Glutamatergic neuron (in vitro differentiated cells): ENCODE results near the gene TCFL5. TPM values are rescaled to one million over a fixed set of nuclear protein-coding genes. Genes with fewer than 3 reads are reported as not detected.

ENCODE experiments used
- DNase-seq: peaks from one replicate; pipeline ENCODE4 v3.0.0; 2022
- H3K27ac Mint-ChIP-seq: one replicate; pipeline ENCODE4 v1.8.0; 2020; ENCODE audit warnings: mild to moderate bottlenecking, mixed read lengths, inconsistent platforms; ENCODE audit not compliant: unreplicated experiment
- H3K27me3 Mint-ChIP-seq: one replicate; pipeline ENCODE4 v1.8.0; 2020; ENCODE audit warnings: mild to moderate bottlenecking, moderate library complexity, mixed read lengths, inconsistent platforms; ENCODE audit not compliant: unreplicated experiment
- H3K36me3 Mint-ChIP-seq: one replicate; pipeline ENCODE4 v1.8.0; 2020; ENCODE audit warnings: mild to moderate bottlenecking, mixed read lengths, inconsistent platforms; ENCODE audit not compliant: unreplicated experiment
- H3K4me1 Mint-ChIP-seq: one replicate; pipeline ENCODE4 v1.8.0; 2020; ENCODE audit warnings: mild to moderate bottlenecking, low read depth, mixed read lengths, inconsistent platforms; ENCODE audit not compliant: unreplicated experiment
- H3K4me3 Mint-ChIP-seq: one replicate; pipeline ENCODE4 v1.8.0; 2020; ENCODE audit warnings: mild to moderate bottlenecking, mixed read lengths, inconsistent platforms; ENCODE audit not compliant: unreplicated experiment
- H3K9me3 Mint-ChIP-seq: one replicate; pipeline ENCODE4 v1.8.0; 2020; ENCODE audit warnings: mild to moderate bottlenecking, moderate library complexity, mixed read lengths, inconsistent platforms; ENCODE audit not compliant: unreplicated experiment
- total RNA-seq: library from RNA; stranded (reverse); fragmentation: NEBNext Ultra II Directional; extraction: Animal tissue kit (Norgen Biotek cat#: 25700); gene quantifications from one replicate; pipeline ENCODE4 v1.2.1, GENCODE V29; 2021; ENCODE audit not compliant: unreplicated experiment
- TF ChIP-seq, protein P1 (sequence below): fragments of 200-600 bp; sonication (generic); IDR thresholded peaks from one replicate; pipeline ENCODE4 v1.5.0; 2021; ENCODE audit not compliant: partially characterized antibody, unreplicated experiment

Gene TCFL5
- total RNA-seq, 1 donor from 2014 or later, result 12.6 TPM

- H3K9me3 Mint-ChIP-seq, result peaks cover 14% of the 10 kb centered on the region
- peaks cover 11% of the 10 kb centered on the region for H3K36me3 Mint-ChIP-seq
- peak; percentile 53 for DNase-seq
- no peak overlapping the region for H3K4me3 Mint-ChIP-seq
- H3K4me1 Mint-ChIP-seq, result peaks cover 17% of the 10 kb centered on the region
- H3K27me3 Mint-ChIP-seq, result peaks cover 7% of the 10 kb centered on the region
- TF ChIP-seq, protein P1, sequence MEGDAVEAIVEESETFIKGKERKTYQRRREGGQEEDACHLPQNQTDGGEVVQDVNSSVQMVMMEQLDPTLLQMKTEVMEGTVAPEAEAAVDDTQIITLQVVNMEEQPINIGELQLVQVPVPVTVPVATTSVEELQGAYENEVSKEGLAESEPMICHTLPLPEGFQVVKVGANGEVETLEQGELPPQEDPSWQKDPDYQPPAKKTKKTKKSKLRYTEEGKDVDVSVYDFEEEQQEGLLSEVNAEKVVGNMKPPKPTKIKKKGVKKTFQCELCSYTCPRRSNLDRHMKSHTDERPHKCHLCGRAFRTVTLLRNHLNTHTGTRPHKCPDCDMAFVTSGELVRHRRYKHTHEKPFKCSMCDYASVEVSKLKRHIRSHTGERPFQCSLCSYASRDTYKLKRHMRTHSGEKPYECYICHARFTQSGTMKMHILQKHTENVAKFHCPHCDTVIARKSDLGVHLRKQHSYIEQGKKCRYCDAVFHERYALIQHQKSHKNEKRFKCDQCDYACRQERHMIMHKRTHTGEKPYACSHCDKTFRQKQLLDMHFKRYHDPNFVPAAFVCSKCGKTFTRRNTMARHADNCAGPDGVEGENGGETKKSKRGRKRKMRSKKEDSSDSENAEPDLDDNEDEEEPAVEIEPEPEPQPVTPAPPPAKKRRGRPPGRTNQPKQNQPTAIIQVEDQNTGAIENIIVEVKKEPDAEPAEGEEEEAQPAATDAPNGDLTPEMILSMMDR, result no peak
- H3K27ac Mint-ChIP-seq, result no peak overlapping the region
These were observed 514 bp downstream of the TCFL5 start for GRCh38 chr20:62860924-62861691.

- Mint-ChIP-seq H3K9me3 (peaks cover 14% of the 10 kb centered on the region), H3K36me3 (peaks cover 11% of the 10 kb centered on the region), H3K27ac (no peak overlapping the region), H3K27me3 (peaks cover 7% of the 10 kb centered on the region), H3K4me3 (peak overlapping the region; percentile 87), H3K4me1 (peaks cover 17% of the 10 kb centered on the region)
- DNase-seq, result no peak
- TF ChIP-seq, protein P1, result no peak
These were observed 1.2 kb downstream of the TCFL5 start for GRCh38 chr20:62860391-62860923.

DNA sequence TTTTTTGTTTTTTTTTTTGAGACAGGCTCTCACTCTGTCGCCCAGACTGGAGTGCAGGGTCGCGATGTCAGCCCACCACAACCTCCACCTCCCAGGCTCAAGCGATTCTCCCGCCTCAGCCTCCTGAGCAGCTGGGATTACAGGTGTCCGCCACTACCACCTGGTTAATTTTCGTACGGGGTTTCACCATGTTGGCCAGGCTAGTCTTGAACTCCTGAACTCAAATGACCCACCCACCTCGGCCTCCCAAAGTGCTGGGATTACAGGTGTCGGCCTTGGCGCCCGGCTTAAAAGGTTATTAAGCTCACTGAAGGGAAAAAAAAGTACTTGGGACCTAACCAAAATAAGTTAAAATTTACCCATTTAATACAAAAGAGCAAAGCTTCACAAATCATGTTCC lies 1.9 kb downstream of the TCFL5 start:
- H3K4me3 Mint-ChIP-seq, result peak overlapping the region; percentile 87
- H3K27ac Mint-ChIP-seq, result no peak overlapping the region
- peaks cover 17% of the 10 kb centered on the region for H3K4me1 Mint-ChIP-seq
- H3K9me3 Mint-ChIP-seq, result peaks cover 12% of the 10 kb centered on the region
- peaks cover 11% of the 10 kb centered on the region for H3K36me3 Mint-ChIP-seq
- TF ChIP-seq, protein P1, result no peak
- peaks cover 7% of the 10 kb centered on the region for H3K27me3 Mint-ChIP-seq
- DNase-seq, result no peak

- H3K27me3 Mint-ChIP-seq, result peaks cover 7% of the 10 kb centered on the region
- H3K9me3 Mint-ChIP-seq, result peaks cover 11% of the 10 kb centered on the region
- H3K4me3 Mint-ChIP-seq, result peak overlapping the region; percentile 68
- H3K36me3 Mint-ChIP-seq, result peaks cover 11% of the 10 kb centered on the region
- peak overlapping the region; percentile 12 for H3K27ac Mint-ChIP-seq
- H3K4me1 Mint-ChIP-seq, result peaks cover 17% of the 10 kb centered on the region
- TF ChIP-seq, protein P1, result no peak
- no peak for DNase-seq
These were observed 3.4 kb downstream of the TCFL5 start for GRCh38 chr20:62858058-62858830.
